Muscle layer of duodenum (tissue), 2 donors: ENCODE results near the gene ERCC2.
A peak's percentile ranks its signal among the peaks of the same experiment; 100 is the strongest.
"Not testable (repeated sequence)": the region's sequence is repeated elsewhere in the genome, so short reads cannot be mapped to it uniquely, and the experiment has no call there.

Experiments used
- H3K27ac ChIP-seq: one replicate; pipeline ENCODE4 v1.7.0; 2013; ENCODE audit warnings: mild to moderate bottlenecking, low read length
- H3K27me3 ChIP-seq: one replicate; pipeline ENCODE4 v1.7.0; 2013; ENCODE audit warnings: low read depth, mild to moderate bottlenecking, control low read depth, low read length
- H3K36me3 ChIP-seq, 2 donors: one replicate each; pipeline ENCODE4 v1.7.0; 2013; ENCODE audit warnings: low read length in 2 of 2, control low read depth in 1 of 2, mild to moderate bottlenecking in 1 of 2; ENCODE audit not compliant: insufficient read depth in 2 of 2, control insufficient read depth in 1 of 2
- H3K4me1 ChIP-seq, 2 donors: one replicate each; pipeline ENCODE4 v1.7.0; 2013; ENCODE audit warnings: low read length in 2 of 2, mild to moderate bottlenecking in 2 of 2, control low read depth in 1 of 2, moderate library complexity in 1 of 2; ENCODE audit not compliant: insufficient read depth in 2 of 2, control insufficient read depth in 1 of 2
- H3K4me3 ChIP-seq, 2 donors: one replicate each; pipeline ENCODE4 v1.7.0; 2013; ENCODE audit warnings: low read length in 2 of 2, low read depth in 1 of 2, mild to moderate bottlenecking in 1 of 2
- H3K9me3 ChIP-seq, 2 donors: one replicate each; pipeline ENCODE4 v1.7.0; 2013; ENCODE audit warnings: low read length in 2 of 2, control low read depth in 1 of 2, mild to moderate bottlenecking in 1 of 2; ENCODE audit not compliant: control insufficient read depth in 1 of 2
- donor health status: healthy.

ERCC2 gene

DNA sequence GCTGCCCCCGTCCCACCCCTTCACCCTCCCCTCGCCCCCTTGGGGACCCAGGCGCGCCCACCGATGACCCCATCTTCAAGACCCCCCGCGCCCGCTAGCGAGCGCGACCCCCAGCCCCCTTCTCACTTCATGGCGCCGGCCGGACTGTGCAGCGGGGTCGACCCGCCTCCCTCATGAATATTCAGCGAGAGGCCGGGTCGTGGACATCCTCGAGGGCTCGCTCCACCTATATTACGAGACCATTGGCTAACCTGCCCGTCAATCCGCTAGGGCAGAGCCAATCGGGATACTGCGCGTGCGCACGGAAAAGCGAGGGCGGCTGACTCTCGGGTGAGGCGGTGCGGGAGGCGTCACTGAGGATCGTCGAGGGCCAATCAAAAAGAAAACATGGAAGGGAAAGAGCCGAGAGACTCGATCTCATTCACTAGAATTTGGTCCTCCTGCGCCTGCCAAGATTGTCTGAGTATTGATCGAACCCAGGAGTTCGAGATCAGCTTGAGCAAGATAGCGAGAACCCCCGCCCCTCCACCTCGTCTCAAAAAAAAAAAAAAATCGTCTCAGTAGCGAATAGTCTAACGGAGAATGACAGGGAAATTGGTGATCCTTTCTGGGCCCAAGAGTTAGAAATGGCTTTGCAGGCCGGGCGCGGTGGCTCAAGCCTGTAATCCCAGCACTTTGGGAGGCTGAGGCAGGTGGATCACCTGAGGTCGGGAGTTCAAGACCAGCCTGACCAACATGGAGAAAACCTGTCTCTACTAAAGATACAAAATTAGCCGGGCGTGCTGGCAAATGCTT, at the start of gene ERCC2:
TSS of gene ERCC2 (minus strand) at position 164 of the 795 bp plus-strand sequence. CDS start at position 131, 33 bp downstream.
- no peaks in the 10 kb centered on the region for H3K36me3 ChIP-seq
- H3K27ac ChIP-seq, result peak within 1 kb of the TSS; percentile 51
- H3K4me1 ChIP-seq, result peaks cover 0 to 5% of the 10 kb centered on the region in 2 donors
- H3K4me3 ChIP-seq, result peak within 1 kb of the TSS; percentile 68 to 92
- no peaks in the 10 kb centered on the region for H3K27me3 ChIP-seq
- no peaks in the 10 kb centered on the region for H3K9me3 ChIP-seq

DNA sequence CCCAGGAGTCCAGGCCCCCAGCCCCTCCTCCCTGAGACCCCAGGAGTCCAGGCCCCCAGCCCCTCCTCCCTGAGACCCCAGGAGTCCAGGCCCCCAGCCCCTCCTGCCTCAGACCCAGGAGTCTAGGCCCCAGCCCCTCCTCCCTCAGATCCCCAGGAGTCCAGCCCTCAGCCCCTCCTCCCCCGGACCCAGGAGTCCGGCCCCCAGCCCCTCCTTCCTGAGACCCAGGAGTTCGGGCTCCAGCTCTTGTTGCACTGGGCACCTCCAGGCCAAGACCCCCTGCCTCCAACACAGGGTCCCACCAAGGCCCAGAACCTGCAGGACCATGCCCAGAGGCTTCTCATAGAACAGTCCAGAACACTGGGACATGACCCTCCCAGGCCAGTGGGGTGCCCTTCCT, 49.5 kb upstream of the ERCC2 start:
- H3K9me3 ChIP-seq, result no peaks in the 10 kb centered on the region
- H3K36me3 ChIP-seq, result no peaks in the 10 kb centered on the region
- no peaks in the 10 kb centered on the region for H3K27me3 ChIP-seq
- peaks cover 0 to 16% of the 10 kb centered on the region in 2 donors for H3K4me1 ChIP-seq
- H3K27ac ChIP-seq, result no peak overlapping the region
- H3K4me3 ChIP-seq, result no peak overlapping the region

- H3K27ac ChIP-seq, result no peak overlapping the region
- peaks cover 0 to 16% of the 10 kb centered on the region in 2 donors for H3K4me1 ChIP-seq
- peaks cover 0 to 5% of the 10 kb centered on the region in 2 donors for H3K36me3 ChIP-seq
- no peaks in the 10 kb centered on the region for H3K27me3 ChIP-seq
- H3K4me3 ChIP-seq, result no peak overlapping the region
- no peaks in the 10 kb centered on the region for H3K9me3 ChIP-seq
Measured at GRCh38 chr19:45419396-45419795, 49.0 kb upstream of the ERCC2 start.

DNA sequence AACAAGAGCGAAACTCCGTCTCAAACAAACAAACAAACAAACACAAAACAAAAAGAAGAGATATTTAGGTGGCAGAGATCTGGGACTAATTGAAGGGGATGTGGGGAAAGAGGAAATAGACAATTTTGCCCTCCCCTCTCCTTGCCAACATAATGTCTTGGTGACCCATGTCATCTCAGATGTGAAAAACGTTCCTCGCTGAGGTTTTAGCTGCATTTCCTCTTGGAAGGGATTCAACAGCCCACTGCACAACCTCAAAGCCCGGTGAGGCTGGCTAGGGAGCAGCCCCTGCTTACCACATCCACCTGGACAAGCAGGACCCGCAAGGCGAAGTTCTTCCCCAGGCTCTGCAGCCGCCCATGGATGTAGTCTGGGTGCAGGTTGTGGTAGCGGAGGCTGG, 48.4 kb upstream of the ERCC2 start:
- H3K4me1 ChIP-seq, result peaks cover 0 to 17% of the 10 kb centered on the region in 2 donors
- peaks cover 4 to 7% of the 10 kb centered on the region in 2 donors for H3K36me3 ChIP-seq
- H3K27ac ChIP-seq, result no peak overlapping the region
- H3K4me3 ChIP-seq, result no peak overlapping the region
- H3K27me3 ChIP-seq, result no peaks in the 10 kb centered on the region
- no peaks in the 10 kb centered on the region for H3K9me3 ChIP-seq

GRCh38 chr19:45417151-45417550, 46.8 kb upstream of the ERCC2 start:
- no peaks in the 10 kb centered on the region for H3K27me3 ChIP-seq
- H3K27ac ChIP-seq, result no peak overlapping the region
- H3K36me3 ChIP-seq, result peaks cover 12% of the 10 kb centered on the region in 2 donors
- H3K9me3 ChIP-seq, result no peaks in the 10 kb centered on the region
- H3K4me1 ChIP-seq, result peaks cover 0 to 13% of the 10 kb centered on the region in 2 donors
- H3K4me3 ChIP-seq, result no peak overlapping the region

DNA sequence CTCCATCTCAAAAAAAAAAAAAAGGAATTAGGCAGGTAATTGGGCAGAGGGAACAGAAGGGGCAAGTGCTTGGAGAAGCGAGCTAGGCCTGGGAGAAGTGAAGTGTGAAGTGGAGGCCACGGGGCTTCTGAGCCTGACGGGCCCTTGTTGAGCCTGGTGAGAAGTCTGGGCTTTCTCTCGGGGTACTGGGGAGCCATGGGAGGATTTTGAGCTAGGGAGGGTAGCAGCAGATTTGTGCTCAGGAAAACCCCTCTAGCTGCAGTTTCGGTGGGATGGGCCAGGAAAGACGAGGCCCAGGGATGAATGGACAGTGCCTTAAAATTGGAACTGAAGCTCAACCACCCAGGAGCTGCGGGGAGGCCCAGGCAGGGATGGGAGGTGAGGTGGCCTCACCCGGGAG, 44.1 kb upstream of the ERCC2 start:
- no peak overlapping the region for H3K4me3 ChIP-seq
- no peak overlapping the region for H3K27ac ChIP-seq
- H3K27me3 ChIP-seq, result no peaks in the 10 kb centered on the region
- H3K4me1 ChIP-seq, result peaks cover 0 to 7% of the 10 kb centered on the region in 2 donors
- H3K9me3 ChIP-seq, result no peaks in the 10 kb centered on the region
- H3K36me3 ChIP-seq, result peaks cover 12 to 18% of the 10 kb centered on the region in 2 donors

DNA sequence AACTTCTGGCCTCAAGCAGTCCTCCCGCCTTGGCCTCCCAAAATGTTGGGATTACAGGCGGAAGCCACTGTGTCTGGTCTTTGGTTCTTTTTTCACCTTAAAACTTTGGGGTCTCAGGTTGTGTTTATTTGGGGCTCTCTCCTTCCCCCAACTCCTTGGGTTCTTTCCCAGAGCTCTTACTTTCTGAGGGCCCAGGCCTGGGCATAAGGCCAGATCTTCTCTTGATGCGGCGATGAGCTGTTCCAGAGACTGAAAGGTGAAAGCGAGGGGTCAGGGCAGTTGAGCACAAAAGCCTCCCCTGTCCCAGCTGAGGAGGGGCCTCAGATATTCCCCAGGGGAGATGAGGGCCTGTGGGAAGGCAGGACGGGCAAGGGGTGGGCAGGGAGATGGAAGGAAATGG, 43.1 kb upstream of the ERCC2 start:
- Histone ChIP-seq H3K36me3 (peaks cover 12 to 24% of the 10 kb centered on the region in 2 donors), H3K27me3 (no peaks in the 10 kb centered on the region), H3K4me3 (no peak overlapping the region), H3K9me3 (no peaks in the 10 kb centered on the region), H3K27ac (no peak overlapping the region), H3K4me1 (peaks cover 0 to 7% of the 10 kb centered on the region in 2 donors)

DNA sequence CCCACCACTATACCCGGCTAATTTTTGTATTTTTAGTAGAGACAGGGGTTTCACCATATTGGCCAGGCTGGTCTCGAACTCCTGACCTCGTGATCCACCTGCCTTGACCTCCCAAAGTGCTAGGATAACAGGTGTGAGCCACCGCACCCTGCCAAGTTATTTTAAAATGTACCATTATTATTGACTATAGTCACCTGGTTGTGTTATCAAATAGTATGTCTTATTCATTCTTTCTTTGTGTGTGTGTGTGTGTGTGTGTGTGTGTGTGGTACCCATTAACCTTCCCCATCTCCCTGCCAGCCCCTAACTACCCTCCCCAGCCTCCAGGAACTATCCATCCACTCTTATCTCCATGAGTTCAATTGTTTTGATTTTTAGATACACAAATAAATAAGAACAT, 40.0 kb upstream of the ERCC2 start:
- H3K27me3 ChIP-seq, H3K9me3 ChIP-seq, H3K4me3 ChIP-seq, H3K27ac ChIP-seq: not testable (repeated sequence)
- H3K36me3 ChIP-seq, result peaks cover 12 to 34% of the 10 kb centered on the region in 2 donors
- peaks cover 4 to 14% of the 10 kb centered on the region in 2 donors for H3K4me1 ChIP-seq

DNA sequence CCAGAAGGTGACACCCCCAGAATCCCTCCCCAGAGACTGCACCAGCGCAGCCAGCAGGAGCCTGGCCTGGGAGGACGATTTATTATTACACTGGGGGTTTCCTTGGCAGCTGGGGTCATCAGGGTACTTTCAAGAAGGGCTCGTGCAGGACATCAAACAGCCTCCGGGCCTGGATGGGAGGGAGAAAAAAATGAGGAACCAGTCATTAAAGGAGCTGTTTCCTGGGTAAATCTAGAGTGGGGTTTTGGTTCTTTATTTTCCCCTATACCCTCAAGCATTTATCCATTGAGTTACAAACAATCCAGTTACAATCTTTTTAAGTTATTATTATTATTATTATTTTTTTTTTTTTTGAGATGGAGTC, 39.2 kb upstream of the ERCC2 start:
- H3K4me1 ChIP-seq, result peaks cover 4 to 22% of the 10 kb centered on the region in 2 donors
- H3K36me3 ChIP-seq, result peaks cover 8 to 34% of the 10 kb centered on the region in 2 donors
- H3K27ac ChIP-seq, result no peak overlapping the region
- peaks cover 5% of the 10 kb centered on the region for H3K27me3 ChIP-seq
- no peak overlapping the region for H3K4me3 ChIP-seq
- H3K9me3 ChIP-seq, result no peaks in the 10 kb centered on the region

- Histone ChIP-seq H3K9me3 (no peaks in the 10 kb centered on the region), H3K4me3 (no peak overlapping the region), H3K27ac (no peak overlapping the region), H3K36me3 (peaks cover 6 to 32% of the 10 kb centered on the region in 2 donors), H3K27me3 (peaks cover 10% of the 10 kb centered on the region), H3K4me1 (peaks cover 4 to 27% of the 10 kb centered on the region in 2 donors)
Measured at GRCh38 chr19:45408830-45409556, 38.6 kb upstream of the ERCC2 start.

DNA sequence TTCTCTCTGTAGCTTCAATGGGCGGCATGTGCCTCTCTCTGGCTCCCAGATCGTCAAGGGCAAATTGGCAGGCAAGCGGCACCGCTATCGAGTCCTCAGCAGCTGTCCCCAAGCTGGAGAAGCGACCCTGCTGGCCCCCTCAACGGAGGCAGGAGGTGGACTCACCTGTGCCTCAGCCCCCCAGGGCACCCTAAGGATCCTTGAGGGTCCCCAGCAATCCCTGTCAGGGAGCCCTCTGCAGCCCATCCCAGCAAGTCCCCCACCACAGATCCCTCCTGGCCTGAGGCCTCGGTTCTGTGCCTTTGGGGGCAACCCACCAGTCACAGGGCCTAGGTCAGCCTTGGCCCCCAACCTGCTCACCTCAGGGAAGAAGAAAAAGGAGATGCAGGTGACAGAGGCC, 37.7 kb upstream of the ERCC2 start:
- H3K4me3 ChIP-seq, result no peak overlapping the region
- peaks cover 4 to 27% of the 10 kb centered on the region in 2 donors for H3K4me1 ChIP-seq
- no peaks in the 10 kb centered on the region for H3K9me3 ChIP-seq
- H3K27ac ChIP-seq, result no peak overlapping the region
- peaks cover 0 to 23% of the 10 kb centered on the region in 2 donors for H3K36me3 ChIP-seq
- peaks cover 13% of the 10 kb centered on the region for H3K27me3 ChIP-seq
